Fibroblast of lung (primary cell): ENCODE measurements around the gene ASB6. TPM values are rescaled to one million over a fixed set of nuclear protein-coding genes. Genes with fewer than 3 reads are reported as not detected.

Experiments
- DNase-seq, 2 donors: peaks; one replicate each; pipeline versions ENCODE4 v3.0.0 to v3.0.0-alpha.2; 2010; ENCODE audit warnings: low read depth in 2 of 2
- H2AFZ ChIP-seq: 2 replicates; pipeline ENCODE4 v1.5.1; 2012; ENCODE audit warnings: low read length, control low read depth, inconsistent platforms
- H3K27ac ChIP-seq: 2 replicates; pipeline ENCODE4 v1.5.1; 2011; ENCODE audit warnings: low read length, control low read depth; ENCODE audit not compliant: insufficient read depth
- H3K27me3 ChIP-seq: 2 replicates; pipeline ENCODE4 v1.5.1; 2011; ENCODE audit warnings: mild to moderate bottlenecking, low read length; ENCODE audit not compliant: control insufficient read depth, insufficient read depth
- H3K36me3 ChIP-seq: 2 replicates; pipeline ENCODE4 v1.5.1; 2011; ENCODE audit warnings: low read length; ENCODE audit not compliant: control insufficient read depth, insufficient read depth
- H3K4me1 ChIP-seq: 2 replicates; pipeline ENCODE4 v1.5.1; 2011; ENCODE audit warnings: low read length; ENCODE audit not compliant: control insufficient read depth, insufficient read depth; ENCODE audit errors: extremely low read depth
- H3K4me2 ChIP-seq: 2 replicates; pipeline ENCODE4 v1.5.1; 2011; ENCODE audit warnings: low read length, control low read depth; ENCODE audit not compliant: insufficient read depth; ENCODE audit errors: extremely low read depth
- H3K4me3 ChIP-seq, 4 experiments: fragments of 200-600 bp in 1 of 4; sonication (generic) in 1 of 4; replicated peaks in 1 of 4; 2 replicates each; pipeline ENCODE4 v1.5.1; 2011 to 2016; ENCODE audit warnings: low read length in 4 of 4, low read depth in 3 of 4, mild to moderate bottlenecking in 3 of 4, control low read depth in 2 of 4, inconsistent platforms in 1 of 4, mixed read lengths in 1 of 4; ENCODE audit not compliant: insufficient read depth in 1 of 4; ENCODE audit errors: control extremely low read depth in 1 of 4
- H3K79me2 ChIP-seq: 2 replicates; pipeline ENCODE4 v1.5.1; 2012; ENCODE audit warnings: mild to moderate bottlenecking, low read length, inconsistent platforms; ENCODE audit not compliant: control insufficient read depth, insufficient read depth
- H3K9ac ChIP-seq: 2 replicates; pipeline ENCODE4 v1.5.1; 2011; ENCODE audit warnings: mild to moderate bottlenecking, low read length, control low read depth; ENCODE audit not compliant: insufficient read depth
- H3K9me3 ChIP-seq: 2 replicates; pipeline ENCODE4 v1.5.1; 2012; ENCODE audit warnings: low read depth, low read length; ENCODE audit not compliant: control insufficient read depth, insufficient read depth
- H4K20me1 ChIP-seq: 2 replicates; pipeline ENCODE4 v1.5.1; 2011; ENCODE audit warnings: low read length; ENCODE audit not compliant: control insufficient read depth, insufficient read depth; ENCODE audit errors: extremely low read depth
- EZH2 ChIP-seq: IDR thresholded peaks from 2 replicates; pipeline ENCODE4 v1.5.1; 2012; ENCODE audit warnings: low read length, control low read depth, mild to moderate bottlenecking; ENCODE audit errors: missing control alignments
- polyA plus RNA-seq, 2 donors: library from polyadenylated mRNA; depleted of rRNA in 1 of 2; stranded (reverse) in 1 of 2; unstranded in 1 of 2; fragments of >200 nt; gene quantifications; 2 replicates each; pipeline ENCODE4 v1.2.1, GENCODE V29; 2011 to 2012; ENCODE audit warnings: missing spikeins in 1 of 2
- total RNA-seq: library from RNA; depleted of rRNA; stranded (reverse); fragments of >200 nt; gene quantifications from 2 replicates; pipeline ENCODE4 v1.2.1, GENCODE V29; 2014
- TF ChIP-seq, protein P1 (sequence below), 2 donors: IDR thresholded peaks in 1 of 2; conservative IDR thresholded peaks in 1 of 2; 1 replicate in 1 of 2; 2 replicates in 1 of 2; pipeline ENCODE4 v1.5.1; 2011 to 2012; ENCODE audit warnings: low read length in 2 of 2, control low read depth in 1 of 2, inconsistent platforms in 1 of 2, low read depth in 1 of 2, mild to moderate bottlenecking in 1 of 2

Gene ASB6
- total and polyA plus RNA-seq, 2 donors (not counting 1 experiment from before 2014, with no cell fraction given) = 14.4 to 15.4 TPM

DNA sequence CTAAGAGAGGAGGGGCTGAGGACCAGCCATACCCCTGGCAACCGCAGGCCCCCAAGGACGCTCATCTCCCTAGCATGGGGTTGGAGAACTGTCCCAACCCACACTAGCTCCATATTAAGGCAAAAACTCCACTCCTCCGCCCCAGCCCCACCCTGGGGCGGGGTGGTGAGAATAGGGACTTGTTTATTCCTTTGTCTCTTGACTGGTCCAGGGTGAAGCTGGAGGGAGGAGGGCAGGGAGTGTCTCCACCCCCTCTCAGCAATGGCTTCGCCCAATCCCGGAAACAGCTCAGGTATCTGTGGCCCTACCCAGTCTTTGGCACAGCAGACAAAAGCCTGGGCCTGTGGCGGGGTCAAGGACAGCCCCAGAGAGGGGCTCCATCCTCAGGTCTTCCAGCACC, 40.4 kb upstream of the ASB6 start:
- no peak for TF ChIP-seq EZH2
- TF ChIP-seq, protein P1, sequence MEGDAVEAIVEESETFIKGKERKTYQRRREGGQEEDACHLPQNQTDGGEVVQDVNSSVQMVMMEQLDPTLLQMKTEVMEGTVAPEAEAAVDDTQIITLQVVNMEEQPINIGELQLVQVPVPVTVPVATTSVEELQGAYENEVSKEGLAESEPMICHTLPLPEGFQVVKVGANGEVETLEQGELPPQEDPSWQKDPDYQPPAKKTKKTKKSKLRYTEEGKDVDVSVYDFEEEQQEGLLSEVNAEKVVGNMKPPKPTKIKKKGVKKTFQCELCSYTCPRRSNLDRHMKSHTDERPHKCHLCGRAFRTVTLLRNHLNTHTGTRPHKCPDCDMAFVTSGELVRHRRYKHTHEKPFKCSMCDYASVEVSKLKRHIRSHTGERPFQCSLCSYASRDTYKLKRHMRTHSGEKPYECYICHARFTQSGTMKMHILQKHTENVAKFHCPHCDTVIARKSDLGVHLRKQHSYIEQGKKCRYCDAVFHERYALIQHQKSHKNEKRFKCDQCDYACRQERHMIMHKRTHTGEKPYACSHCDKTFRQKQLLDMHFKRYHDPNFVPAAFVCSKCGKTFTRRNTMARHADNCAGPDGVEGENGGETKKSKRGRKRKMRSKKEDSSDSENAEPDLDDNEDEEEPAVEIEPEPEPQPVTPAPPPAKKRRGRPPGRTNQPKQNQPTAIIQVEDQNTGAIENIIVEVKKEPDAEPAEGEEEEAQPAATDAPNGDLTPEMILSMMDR (conservative IDR thresholded peaks at IDR 0.05 in 1 of 2, IDR thresholded peaks at IDR 0.05 in 1 of 2; ENCODE audit: low read depth in 1 of 2, low read length in 2 of 2) = no peak

DNA sequence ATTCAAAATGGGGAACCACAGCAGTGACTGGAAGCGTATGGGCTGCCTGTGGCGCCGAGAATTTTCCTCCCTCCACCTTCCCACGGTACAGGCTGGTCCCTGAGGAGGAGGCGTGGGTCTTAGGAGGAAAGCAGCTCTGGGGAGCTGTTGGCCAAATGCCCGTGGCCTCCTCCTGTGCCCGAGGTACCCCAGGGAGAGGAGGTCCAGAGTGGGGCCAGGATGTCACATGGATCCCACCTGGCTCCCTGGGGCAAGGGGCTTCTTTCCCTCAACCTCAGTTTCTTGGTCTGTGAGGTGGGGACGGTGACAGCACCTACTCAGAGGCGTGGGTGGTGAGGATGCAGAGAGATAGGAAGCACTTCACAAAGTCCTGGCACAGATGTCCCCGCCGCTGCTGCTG, 40.0 kb upstream of the ASB6 start:
- H3K4me2 ChIP-seq = no peak overlapping the region
- no peak overlapping the region for H3K4me3 ChIP-seq
- H4K20me1 ChIP-seq = no peaks in the 10 kb centered on the region
- TF ChIP-seq EZH2 = no peak
- TF ChIP-seq, protein P1 (conservative IDR thresholded peaks at IDR 0.05 in 1 of 2, IDR thresholded peaks at IDR 0.05 in 1 of 2; ENCODE audit: low read depth in 1 of 2, low read length in 2 of 2) = no peak
- H3K9me3 ChIP-seq = no peaks in the 10 kb centered on the region
- no peak overlapping the region for H2AFZ ChIP-seq
- DNase-seq = no peak
- H3K79me2 ChIP-seq = no peaks in the 10 kb centered on the region
- H3K4me1 ChIP-seq = peaks cover 3% of the 10 kb centered on the region
- no peaks in the 10 kb centered on the region for H3K36me3 ChIP-seq
- H3K27ac ChIP-seq = no peak overlapping the region
- no peak overlapping the region for H3K9ac ChIP-seq
- H3K27me3 ChIP-seq = no peaks in the 10 kb centered on the region

More for the DNA sequence above, 40.4 kb upstream of the ASB6 start:
- Histone ChIP-seq H3K4me2 (no peak overlapping the region), H3K4me3 (no peak overlapping the region), H3K4me1 (peaks cover 3% of the 10 kb centered on the region), H3K27ac (no peak overlapping the region), H3K36me3 (no peaks in the 10 kb centered on the region), H3K27me3 (no peaks in the 10 kb centered on the region), H3K9me3 (no peaks in the 10 kb centered on the region), H4K20me1 (no peaks in the 10 kb centered on the region), H3K79me2 (no peaks in the 10 kb centered on the region), H3K9ac (no peak overlapping the region), H2AFZ (no peak overlapping the region)
- DNase-seq = no peak

DNA sequence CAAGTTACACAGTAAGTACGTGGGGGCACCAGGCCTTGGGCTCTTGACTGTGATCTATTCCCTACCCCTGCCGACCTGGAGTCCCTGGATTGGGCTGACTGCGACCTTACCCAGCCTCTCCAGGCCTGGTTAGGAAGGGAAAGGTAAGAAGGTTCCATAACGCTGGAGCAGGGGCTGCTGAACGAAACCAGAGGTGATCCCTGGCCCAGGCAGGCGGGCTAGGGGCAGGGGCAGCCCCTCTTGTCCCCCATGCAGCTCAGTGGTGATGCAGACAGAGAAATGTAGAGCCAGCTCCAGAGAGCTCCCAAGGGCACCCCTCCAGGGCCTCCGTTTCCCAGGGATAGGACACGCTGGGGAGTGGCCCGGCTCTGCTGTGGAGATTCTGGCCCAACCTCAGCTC, 37.6 kb upstream of the ASB6 start:
- no peak overlapping the region for H3K4me2 ChIP-seq
- H4K20me1 ChIP-seq = no peaks in the 10 kb centered on the region
- no peak overlapping the region for H2AFZ ChIP-seq
- no peak overlapping the region for H3K9ac ChIP-seq
- no peaks in the 10 kb centered on the region for H3K9me3 ChIP-seq
- no peak overlapping the region for H3K27ac ChIP-seq
- no peak overlapping the region for H3K4me3 ChIP-seq
- TF ChIP-seq, protein P1 (conservative IDR thresholded peaks at IDR 0.05 in 1 of 2, IDR thresholded peaks at IDR 0.05 in 1 of 2; ENCODE audit: low read depth in 1 of 2, low read length in 2 of 2) = no peak
- TF ChIP-seq EZH2 = no peak
- DNase-seq = no peak
- no peaks in the 10 kb centered on the region for H3K27me3 ChIP-seq
- no peaks in the 10 kb centered on the region for H3K79me2 ChIP-seq
- H3K36me3 ChIP-seq = no peaks in the 10 kb centered on the region
- H3K4me1 ChIP-seq = no peaks in the 10 kb centered on the region
